Measurements from ENCODE around the gene IRS1. TPM values are rescaled to one million over a fixed set of nuclear protein-coding genes. Genes with fewer than 3 reads are reported as not detected.

The IRS1 gene
- total and polyA plus RNA-seq, 2 of the 4 experiments (the other 2 are of a cell fraction): 21.1 to 37.1 TPM

- Histone ChIP-seq H4K20me1 (ENCODE audit: insufficient read depth, low read length) (no peaks in the 10 kb centered on the region), H2BK20ac (ENCODE audit: low read depth, low read length) (no peak overlapping the region), H3K23ac (ENCODE audit: low read depth, low read length) (no peak overlapping the region), H2AFZ (replicated peaks; ENCODE audit: low read length, poor library complexity) (no peak overlapping the region), H3K4me2 (ENCODE audit: low read depth, low read length) (no peak overlapping the region), H3K4me1 (ENCODE audit: control insufficient read depth, insufficient read depth, low read length) (no peaks in the 10 kb centered on the region), H3K4ac (ENCODE audit: low read depth, low read length) (no peak overlapping the region), H3K27me3 (ENCODE audit: control insufficient read depth, insufficient read depth, low read length) (no peaks in the 10 kb centered on the region), H3K9ac (ENCODE audit: low read depth, low read length) (no peak overlapping the region), H3K14ac (replicated peaks; ENCODE audit: low read depth, low read length) (no peak overlapping the region), H3K4me3 (ENCODE audit: insufficient read depth, low read depth, low read length) (no peak overlapping the region), H3K27ac (ENCODE audit: insufficient read depth, low read length) (no peak overlapping the region), H4K5ac (ENCODE audit: low read depth, low read length) (no peak overlapping the region), H3K9me3 (ENCODE audit: control insufficient read depth, insufficient read depth, low read length) (no peaks in the 10 kb centered on the region), H4K8ac (ENCODE audit: low read depth in 2 of 2, low read length in 2 of 2) (no peak overlapping the region), H2BK5ac (ENCODE audit: low read depth, low read length, poor library complexity, severe bottlenecking) (no peak overlapping the region), H3K9me1 (ENCODE audit: insufficient read depth, low read length) (no peaks in the 10 kb centered on the region), H3K79me1 (ENCODE audit: low read depth in 1 of 2, low read length in 2 of 2) (peaks cover 0 to under 1% of the 10 kb centered on the region in 2 experiments; a peak in 3 of 4 replicates), H3K36me3 (ENCODE audit: control insufficient read depth, insufficient read depth, low read length) (no peaks in the 10 kb centered on the region), H3K18ac (ENCODE audit: low read depth, low read length) (no peak overlapping the region), H3K56ac (ENCODE audit: extremely low read depth, insufficient read depth, low read length) (no peak overlapping the region), H2BK120ac (ENCODE audit: low read depth, low read length) (no peak overlapping the region), H2AK5ac (ENCODE audit: low read depth, low read length) (no peak overlapping the region), H4K91ac (ENCODE audit: insufficient read depth, low read depth, low read length) (no peak overlapping the region), H2AK9ac (replicated peaks; ENCODE audit: low read depth, low read length, poor library complexity) (no peak overlapping the region), H2BK15ac (ENCODE audit: low read depth, low read length) (no peak overlapping the region)
- ChIA-PET CTCF (no interaction called here), POLR2A (ENCODE audit: unreplicated experiment) (no interaction called here)
- DNase-seq: no peak
- intact Hi-C loops (cut with micrococcal nuclease): no loop called here
- BruUV-seq (replicated peaks): no TSS peak
- WGBS, 2 experiments (ENCODE audit: extremely low coverage in 2 of 2, insufficient read length in 1 of 2): no CpG with 5 or more reads among the region's 8 CpGs
- in situ Hi-C loops (cut with MboI; ENCODE audit: low sequenced_read_pairs): no loop called here
- ATAC-seq (ENCODE audit: low read depth): no peak
- TF ChIP-seq MAZ (IDR thresholded peaks at IDR 0.05; ENCODE audit: borderline replicate concordance, low read depth, low read length) (no peak), RFX5 (IDR thresholded peaks at IDR 0.05; ENCODE audit: low read depth, low read length) (no peak), USF2 (IDR thresholded peaks at IDR 0.05; ENCODE audit: low read depth, low read length) (no peak), CHD1 (IDR thresholded peaks at IDR 0.05; ENCODE audit: low read depth, low read length) (no peak), BHLHE40 (IDR thresholded peaks at IDR 0.05; ENCODE audit: low read depth, low read length) (no peak), RCOR1 (IDR thresholded peaks at IDR 0.05; ENCODE audit: insufficient replicate concordance, low read length) (no peak), CTCF (conservative IDR thresholded peaks at IDR 0.05; ENCODE audit: low read depth, low read length) (no peak), SMC3 (IDR thresholded peaks at IDR 0.05; ENCODE audit: low read depth, low read length) (no peak), CEBPB (IDR thresholded peaks at IDR 0.05; ENCODE audit: low read depth, low read length) (no peak), ELK1 (IDR thresholded peaks at IDR 0.05; ENCODE audit: borderline replicate concordance, low read depth, low read length) (no peak), MXI1 (IDR thresholded peaks at IDR 0.05; ENCODE audit: borderline replicate concordance, low read depth, low read length) (no peak), POLR2A (IDR thresholded peaks at IDR 0.05; ENCODE audit: low read depth, low read length) (no peak)
- dilution Hi-C loops (cut with HindIII; ENCODE audit: low sequenced_read_pairs, unreplicated experiment): no loop called here
Observed at GRCh38 chr2:226829721-226830631, 30.4 kb upstream of the IRS1 start.

Measured in IMR-90 (cell line).